ENCODE results near the gene HDAC4.

The HDAC4 gene

DNA sequence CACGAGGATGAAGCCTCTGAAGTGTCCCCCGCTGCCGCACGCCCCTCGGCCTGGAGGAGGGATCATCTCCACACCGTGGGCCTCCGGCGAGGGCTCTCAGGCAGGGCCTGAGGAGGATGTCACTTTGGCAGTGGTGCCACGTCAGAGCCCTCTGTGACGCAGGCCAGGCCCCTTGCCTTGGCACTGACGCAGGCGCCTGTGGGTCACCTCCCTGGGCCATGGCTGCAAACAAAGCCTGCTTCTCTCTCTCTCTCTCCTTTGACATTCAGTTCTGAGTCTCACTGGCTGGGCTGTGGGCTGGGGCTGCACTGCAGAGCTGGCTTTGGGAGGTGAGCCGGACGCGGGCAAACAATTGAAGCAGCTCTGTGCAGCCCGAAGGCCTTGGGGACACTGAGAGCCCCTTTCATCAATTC lies 279.2 kb downstream of the HDAC4 start:
- DNase-seq (ENCODE audit: insufficient read length, low spot score) = no peak
- no peak for FAIRE-seq

DNA sequence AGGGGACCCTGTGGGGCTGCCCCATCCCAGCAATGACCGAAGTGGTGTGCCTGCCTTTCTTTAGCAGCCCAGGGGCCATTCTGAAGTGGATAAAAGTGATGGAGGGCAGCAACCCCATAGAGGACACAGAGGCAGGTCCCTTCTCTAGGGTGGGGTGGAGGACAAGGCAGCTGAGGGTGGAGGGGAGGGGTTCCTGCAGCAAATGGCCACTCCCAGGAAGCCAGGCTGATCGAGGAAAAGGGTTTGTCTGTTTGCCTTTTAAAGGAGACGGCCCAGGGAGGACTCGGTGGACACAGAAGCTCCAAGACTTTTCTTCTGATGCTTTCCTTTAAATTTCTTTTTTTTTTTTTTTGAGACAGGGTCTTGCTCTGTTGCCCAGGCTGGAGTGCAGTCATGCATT lies 280.2 kb downstream of the HDAC4 start:
- DNase-seq (ENCODE audit: insufficient read length, low spot score) (no peak), FAIRE-seq (no peak)

DNA sequence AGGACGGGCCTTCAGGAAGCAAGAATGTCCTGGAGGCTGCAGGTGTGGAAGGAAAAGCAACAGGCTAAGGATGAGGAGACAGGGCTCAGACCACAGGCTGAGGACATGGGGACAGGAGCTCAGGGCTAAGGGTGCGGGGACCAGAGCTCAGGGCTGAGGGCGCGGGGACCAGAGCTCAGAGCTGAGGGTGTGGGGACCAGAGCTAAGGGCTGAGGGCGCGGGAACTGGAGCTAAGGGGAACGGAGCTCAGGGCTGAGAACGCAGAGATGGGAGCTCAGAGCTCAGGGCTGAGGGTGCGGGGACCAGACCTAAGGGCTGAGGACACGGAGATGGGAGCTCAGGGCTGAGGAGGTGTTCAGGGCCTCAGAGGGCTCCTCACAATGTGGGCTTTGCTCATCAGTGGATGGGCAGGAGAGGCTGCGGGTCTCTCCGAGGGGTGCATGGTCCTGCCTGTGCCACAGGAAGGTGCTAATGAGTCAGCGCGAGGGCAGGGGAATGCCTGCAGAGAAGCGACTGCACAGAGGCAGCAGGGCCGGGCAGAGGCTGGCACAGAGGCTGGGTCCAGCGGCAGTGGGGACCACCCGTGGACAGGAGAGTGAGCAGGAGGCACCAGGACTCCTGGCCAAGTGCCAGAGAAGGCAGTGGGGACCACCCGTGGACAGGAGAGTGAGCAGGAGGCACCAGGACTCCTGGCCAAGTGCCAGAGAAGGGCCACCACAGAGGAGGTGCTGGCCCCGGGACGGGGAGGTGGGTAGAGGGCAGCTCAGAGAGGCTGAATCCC lies 281.3 kb downstream of the HDAC4 start:
- DNase-seq (ENCODE audit: insufficient read length, low spot score) = no peak
- no peak for FAIRE-seq

DNA sequence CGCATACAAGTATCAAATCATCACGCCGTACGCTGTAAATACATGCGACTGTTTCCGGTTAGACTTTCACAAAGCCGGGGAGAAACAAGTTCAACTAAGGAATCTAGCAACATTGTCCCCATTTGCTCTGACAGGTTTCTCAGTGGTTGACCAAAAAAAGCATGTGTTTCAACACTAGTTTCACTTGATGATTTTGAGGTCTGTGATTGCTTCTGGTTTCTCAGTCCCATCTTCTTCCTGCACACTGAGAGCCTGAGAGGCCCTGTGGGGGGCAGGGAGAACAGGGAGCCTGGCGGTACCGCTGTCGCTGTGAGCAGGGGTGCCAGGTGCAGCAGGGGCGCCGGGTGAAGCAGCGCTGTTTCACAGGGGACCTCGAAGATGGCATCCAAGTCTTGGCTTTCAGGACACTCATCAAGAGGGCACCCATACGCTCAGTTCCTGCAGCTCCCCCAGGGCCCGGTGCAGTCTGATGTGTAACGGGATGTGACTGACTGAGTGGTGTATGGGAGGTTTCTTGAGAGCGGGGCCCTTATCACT lies 282.1 kb downstream of the HDAC4 start:
- no peak for FAIRE-seq
- DNase-seq (ENCODE audit: insufficient read length, low spot score) = no peak

DNA sequence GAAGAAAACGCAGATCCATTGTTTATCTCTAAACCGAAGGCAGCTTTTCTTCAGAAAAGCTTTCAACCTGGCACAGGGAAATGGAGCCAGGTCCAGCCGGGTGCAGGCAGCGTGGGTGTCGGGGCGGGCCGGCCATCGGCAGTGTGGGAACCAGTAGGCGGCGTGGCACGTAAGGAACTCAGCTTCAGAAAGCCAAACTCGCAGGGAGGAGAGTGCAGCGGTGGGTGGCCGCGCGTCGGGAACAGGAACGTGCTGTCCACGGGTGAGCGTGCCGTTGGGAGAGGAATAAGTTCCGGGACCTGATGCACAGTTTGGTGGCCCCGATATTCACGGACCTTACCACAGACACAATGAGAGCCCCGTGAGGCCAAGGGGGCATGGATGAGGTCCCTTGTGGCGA lies 282.6 kb downstream of the HDAC4 start:
- FAIRE-seq (no peak), DNase-seq (ENCODE audit: insufficient read length, low spot score) (no peak)

DNA sequence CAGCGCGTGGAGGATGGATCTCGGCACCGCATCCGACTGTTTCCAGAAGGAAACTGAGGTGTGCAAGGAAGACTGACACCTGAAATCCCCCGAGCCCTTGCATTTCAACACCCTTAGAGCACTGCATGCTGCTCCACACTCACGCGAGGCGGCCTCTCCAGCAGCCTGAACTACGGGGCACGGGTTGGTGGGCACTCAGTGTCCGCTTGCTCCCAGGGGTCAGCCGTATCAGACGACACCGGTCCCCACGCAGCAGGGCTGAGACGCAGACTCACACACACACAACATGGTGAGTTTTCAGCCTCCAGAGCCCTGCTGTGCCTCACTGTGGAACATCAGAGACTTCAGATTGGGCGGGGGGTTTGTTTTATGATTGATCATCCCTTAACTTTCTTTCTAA lies 283.0 kb downstream of the HDAC4 start:
- FAIRE-seq (no peak), DNase-seq (ENCODE audit: insufficient read length, low spot score) (no peak)

DNA sequence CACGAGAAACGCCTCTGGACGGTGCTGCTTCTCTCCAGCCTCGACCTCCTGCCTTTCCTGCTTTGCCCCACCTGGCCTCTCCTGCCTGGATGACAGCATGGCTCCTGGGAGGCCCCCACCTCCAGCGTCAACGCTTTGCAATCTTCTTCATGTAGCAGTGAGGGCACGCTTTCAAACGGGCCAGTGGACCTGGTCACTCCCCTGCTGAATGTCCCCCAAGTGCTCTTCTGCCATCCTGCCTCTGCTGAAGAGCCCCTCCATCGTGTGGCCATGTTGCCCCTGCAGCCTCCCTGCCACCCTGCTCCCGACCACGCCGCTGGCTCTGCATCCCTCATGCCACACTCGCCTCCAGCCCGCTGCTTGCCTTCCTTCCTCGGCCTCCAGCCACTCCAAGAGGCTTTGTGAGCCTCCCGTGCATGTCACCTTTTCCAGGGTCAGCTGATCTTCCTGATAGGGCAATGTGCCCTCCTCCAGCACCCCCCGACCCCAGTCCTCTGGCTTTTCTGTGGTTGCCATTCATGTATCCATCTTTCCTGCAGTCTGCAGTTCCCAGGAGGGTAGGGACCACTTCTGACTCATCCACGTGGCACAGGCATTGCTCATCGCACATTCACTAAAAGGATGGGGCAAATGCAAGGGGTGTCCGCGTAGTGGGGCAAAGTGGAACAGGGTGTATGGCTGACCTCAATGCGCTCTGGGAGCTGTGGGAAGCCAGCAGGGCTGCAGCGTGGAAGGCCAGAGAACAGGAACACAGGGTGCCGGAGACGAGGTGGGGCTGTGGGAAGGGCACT lies 284.2 kb downstream of the HDAC4 start:
- FAIRE-seq (no peak), DNase-seq (ENCODE audit: insufficient read length, low spot score) (no peak)

DNA sequence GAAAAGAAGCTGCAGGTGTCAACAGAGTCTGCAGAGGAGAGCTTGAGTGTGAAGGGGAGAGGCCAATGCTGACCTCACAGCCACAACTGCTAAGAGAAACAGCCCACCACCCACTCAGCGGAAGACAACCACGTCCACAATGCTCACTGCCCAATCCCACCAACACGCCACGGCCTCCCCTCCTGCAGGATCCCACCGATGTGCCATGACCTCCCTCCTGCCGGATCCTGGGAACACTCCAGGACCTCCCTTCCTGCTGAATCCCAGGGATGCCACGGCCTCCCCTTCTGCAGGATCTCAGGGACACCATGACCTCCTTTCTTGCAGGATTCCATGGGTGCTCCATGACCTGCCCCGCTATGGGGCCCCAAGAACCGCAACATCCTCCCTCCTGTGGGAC lies 285.2 kb downstream of the HDAC4 start:
- FAIRE-seq (no peak), DNase-seq (ENCODE audit: insufficient read length, low spot score) (no peak)

DNA sequence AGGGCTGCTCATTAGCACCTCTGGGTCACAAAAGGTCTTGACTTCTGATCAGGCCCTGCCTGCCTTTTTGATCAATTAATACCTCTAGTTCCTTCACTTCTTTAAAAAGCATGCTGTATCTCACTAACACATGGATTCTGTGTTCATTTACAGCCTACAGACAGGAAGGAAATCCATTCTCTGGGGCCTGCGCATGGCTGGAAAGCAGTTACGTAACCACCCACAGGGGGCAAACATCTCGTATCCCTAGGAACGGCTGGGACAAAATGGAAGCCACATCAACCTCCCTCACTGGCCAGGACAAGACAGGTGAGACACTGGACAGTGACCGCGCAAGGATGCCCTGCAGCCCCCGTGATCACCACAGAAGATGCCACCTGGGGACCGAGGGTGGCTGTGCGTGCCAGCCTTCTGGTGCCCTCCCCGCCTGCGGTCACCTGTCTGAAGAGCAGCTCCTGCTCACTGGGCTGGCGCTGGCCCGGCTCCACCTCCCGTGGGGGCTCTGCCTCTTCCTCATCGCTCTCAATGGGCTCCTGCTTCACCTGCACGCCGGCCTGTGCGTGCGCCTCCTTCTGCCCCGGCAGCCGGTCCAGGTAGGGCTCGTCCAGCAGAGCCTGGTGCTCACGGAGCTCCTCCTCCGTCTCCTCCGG lies 286.1 kb downstream of the HDAC4 start:
- no peak for FAIRE-seq
- DNase-seq (ENCODE audit: insufficient read length, low spot score) = no peak

DNA sequence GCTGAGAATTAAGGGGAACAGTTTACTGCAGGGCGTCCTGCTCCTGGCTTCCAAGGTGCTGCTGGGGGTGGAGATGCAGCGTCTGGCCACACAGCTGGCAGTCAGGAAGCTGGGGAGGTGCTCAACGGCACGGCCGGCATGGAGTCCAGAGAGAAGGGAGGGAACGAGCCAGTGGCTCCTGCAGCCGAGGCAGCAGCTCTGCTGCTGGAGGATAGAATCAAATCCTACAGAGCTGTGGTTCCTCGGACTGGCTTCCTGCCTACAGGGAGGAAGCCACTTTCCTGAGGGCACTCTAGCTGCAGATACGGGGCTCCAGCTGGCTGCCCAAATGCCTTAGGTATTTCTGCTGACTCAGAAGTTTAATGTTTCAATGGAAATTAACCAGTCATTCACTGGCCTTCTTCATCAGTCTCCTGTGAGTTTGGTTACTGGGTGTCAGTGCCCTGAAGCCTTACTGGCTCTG lies 286.7 kb downstream of the HDAC4 start:
- DNase-seq (ENCODE audit: insufficient read length, low spot score) (no peak), FAIRE-seq (no peak)

DNA sequence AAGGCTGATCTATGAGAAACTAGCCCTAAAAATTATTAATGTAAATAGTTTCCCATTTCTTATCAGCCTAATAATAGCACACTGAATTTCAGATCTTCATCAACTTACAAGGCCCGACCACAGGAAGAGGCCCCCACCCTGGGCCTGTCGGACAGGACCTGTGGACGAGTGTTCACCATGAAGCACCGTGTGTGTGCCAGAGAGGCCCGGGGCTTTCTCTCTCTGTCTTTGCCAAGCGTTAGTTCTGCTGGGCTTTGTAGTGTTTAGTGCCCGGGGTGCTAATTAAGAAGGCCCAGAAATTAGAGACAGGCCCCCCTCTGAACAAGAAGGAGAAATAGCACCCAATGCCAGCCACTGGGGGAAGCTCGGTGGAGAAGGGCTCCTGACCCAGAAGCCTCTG lies 287.2 kb downstream of the HDAC4 start:
- DNase-seq (ENCODE audit: insufficient read length, low spot score) (no peak), FAIRE-seq (no peak)

DNA sequence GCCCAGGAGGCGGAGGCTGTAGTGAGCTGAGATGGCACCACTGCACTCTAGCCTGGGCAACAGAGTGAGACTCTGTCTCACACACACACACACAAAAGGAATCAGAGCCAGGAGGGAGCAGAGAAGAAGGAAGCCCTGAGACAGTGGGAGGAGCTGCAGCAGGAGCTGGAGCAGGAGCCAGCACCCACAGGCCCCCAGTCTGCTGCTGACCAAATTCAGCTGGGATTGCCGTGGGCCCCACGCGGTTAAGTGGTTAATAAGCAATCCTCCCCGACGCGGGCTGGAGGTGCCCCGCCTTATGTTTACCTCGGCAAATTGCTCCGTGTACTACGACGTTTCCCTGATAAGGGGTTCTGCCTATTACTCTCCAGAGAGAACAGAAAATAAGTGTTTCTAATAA lies 287.6 kb downstream of the HDAC4 start:
- no peak for DNase-seq (ENCODE audit: insufficient read length, low spot score)

DNA sequence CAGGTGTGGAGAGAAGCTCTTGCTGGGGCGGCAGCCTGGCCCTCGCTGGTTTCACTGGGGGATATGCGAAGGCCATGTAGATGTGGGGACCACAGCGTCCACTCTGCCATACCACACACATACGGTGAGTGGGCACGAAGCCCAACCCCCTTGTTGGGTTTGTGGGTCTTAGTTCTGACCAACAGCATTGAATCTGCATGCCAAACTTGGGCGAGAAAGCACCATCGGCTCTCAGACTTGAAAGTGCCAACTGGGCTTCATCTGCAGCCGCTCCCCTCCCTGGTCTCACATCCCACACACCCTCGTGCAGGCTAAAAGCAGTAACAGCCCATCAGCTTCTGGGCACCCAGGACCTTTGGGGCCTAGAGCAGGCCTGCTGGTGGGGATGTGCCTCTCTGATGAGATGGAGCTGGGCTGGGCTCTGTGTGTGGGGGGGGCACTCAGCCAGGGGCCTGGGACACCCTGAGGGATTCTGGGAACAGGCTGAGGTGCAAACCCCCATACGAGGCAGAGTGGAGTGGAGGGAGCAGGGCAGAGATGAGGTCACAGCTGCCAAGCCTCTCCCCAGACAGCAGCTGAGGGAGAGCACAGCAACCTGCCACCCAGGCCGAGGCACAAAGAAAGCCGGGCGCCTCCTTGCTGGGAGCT lies 288.6 kb downstream of the HDAC4 start:
- DNase-seq (ENCODE audit: insufficient read length, low spot score) (no peak), FAIRE-seq (no peak)

More for the DNA sequence above, 287.6 kb downstream of the HDAC4 start:
- FAIRE-seq = no peak

DNA sequence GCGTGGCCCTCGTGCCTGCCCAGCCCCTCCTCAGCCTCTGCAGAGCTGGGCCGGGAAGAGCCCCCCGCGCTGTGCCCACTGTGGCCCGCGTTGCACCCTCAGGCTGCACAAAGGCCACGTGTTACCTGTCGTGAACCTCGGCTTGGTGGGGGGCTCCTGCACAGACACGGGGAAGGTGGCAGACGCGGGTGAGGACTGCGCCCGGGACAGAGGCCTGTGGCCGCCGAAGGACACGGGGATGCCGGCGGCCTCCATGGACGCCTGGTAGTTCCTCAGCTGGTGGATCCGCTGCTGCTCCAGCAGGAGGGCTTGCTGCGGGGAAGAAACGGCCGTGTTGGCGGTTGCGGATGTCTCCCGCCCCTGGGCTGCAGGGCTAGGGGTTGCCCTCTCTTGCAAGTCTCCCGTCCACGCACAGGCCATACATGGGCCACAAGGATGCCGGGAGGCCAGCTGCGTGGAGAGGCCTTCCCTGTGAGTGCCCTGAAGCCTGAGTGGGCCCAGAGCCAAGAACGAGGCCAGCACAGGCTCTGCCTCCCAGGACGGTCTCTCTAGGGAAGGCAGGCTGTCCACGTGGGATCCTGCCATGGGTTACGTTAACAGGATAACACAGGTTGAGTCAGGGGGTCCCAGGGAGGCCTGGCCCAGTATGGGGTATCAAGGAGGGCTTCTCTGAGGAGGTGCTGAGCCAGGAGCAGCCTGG lies 289.3 kb downstream of the HDAC4 start:
- DNase-seq (ENCODE audit: insufficient read length, low spot score) (no peak), FAIRE-seq (no peak)

DNA sequence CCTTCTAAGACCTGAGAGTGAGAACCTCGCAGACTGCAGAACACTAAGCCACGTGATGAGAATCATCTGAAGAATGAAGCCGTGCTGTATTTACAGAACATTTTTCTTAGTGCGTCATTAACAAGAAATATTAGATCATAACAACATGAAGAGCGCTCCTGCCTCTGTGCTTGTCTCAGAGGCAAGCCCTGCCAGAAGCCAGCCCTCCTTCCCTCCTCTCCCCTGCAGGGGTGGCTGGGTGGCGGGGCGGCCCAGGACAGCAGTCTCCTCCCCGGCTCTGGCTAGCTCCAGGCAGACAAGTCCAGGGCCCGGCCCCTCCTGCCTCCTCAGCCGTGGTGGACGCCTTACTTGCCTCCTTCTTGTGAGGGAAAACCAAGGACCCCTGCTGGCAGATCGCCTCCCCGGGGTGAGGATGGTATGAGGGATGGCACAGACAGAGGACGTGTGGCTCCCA lies 290.2 kb downstream of the HDAC4 start:
- FAIRE-seq = no peak
- no peak for DNase-seq (ENCODE audit: insufficient read length, low spot score)

DNA sequence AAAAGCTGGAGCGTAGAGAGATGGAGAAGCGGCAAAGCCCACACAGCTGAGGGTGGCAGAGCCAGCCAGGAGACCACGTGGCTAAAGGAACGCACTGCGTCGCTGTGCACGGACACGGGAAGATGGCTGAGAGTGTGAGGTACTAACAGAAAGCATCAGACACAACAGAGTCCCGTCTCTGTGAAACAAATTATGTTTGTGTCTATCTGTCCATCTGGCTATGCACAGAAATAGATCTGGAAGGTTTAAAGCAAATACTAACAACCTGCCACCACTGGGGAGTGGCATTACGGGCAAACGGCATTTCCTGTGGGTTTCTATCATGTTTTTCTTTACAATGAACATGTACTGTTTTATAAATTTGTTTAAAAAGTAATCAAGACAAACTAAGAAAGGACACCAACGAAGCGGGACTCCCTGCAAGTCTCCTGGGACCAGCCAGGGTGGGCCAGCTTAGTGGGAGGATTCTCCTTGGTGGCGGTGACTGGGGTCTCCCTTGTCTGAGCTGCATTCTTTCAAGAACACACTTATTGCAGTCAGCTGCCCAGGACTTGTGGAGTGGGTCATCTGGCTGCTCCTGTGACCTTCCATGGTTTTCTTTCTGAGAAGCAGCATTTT lies 290.8 kb downstream of the HDAC4 start:
- no peak for FAIRE-seq
- no peak for DNase-seq (ENCODE audit: insufficient read length, low spot score)

DNA sequence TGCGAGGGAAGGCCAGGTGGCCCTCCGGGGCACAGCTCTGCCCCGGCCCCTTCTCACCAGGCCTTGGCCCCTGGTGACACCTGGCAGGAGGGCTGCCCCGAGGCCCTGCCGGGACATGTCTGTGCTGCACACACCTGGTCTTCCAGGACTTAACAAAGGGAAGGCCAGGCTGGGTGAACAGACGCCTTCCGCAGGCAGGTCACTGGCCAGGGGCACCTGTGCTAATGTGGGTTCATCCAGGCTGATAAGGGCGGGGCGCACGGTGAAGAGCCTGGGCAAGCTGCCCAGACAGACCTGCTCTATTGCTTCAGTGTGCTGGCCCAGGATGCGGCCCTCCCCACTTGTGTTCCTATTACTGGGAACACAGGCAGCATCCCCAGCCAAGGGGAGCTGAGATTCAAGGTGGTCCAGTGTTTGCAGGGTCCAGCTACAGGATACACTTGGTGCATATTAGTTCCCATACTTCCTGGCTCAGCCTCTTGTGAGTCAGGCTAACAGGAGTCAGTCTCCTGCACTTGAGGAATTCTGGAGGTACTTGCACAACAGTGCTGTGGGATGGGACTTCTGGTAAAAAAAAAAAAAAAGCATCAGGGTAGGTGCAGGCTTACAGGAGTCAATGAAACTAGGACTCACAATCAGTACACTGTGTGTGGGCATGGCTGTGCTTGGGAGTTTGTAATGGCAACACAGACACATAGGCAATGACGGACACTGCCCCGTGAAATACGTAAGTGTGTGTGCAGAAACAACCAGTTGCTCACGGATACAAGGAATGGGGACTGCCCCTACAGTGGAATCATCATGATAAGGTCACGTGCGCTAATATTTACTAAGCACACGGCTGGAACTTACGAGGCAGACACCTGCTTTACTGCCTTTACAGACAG lies 291.5 kb downstream of the HDAC4 start:
- DNase-seq (ENCODE audit: insufficient read length, low spot score) (no peak), FAIRE-seq (no peak)

DNA sequence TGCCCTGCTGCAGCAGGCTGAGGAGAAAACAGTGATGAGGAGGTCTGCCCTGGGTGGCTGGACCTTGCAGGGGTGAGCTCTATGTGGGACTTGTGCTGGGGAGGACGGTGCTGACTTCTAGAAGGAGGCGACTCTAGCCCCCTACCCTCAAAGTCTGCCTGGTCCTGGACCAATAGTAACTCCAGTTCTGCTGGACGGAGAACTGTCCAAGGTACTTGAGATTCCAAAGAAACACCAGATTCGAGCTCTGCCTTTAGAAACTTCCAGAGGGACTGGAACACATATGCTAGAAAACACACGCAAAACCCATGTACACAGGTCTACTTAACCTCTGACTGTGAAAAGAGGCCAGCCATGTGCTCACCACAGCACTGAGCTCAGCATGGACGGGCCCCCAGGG lies 292.4 kb downstream of the HDAC4 start:
- DNase-seq (ENCODE audit: insufficient read length, low spot score) = no peak
- no peak for FAIRE-seq

DNA sequence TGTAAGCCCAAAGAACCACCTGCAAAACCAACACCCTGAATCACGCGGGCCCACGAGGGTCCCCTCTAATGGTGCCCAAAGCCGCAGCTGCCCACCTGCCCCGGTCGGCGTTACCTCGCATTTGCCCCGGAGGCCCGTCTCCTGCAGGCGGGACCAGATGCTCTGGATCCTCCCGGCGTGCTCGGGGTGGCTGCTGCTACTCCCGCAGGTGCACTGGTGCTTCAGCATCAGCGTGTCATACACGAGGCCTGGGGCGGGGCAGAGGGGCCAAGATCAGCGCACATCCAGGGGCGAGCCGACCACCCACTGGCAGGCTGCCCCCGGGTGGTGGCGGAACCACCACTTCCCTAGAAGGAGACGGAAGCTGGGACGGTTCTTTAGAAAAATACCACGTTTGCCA lies 292.9 kb downstream of the HDAC4 start:
- FAIRE-seq (no peak), DNase-seq (ENCODE audit: insufficient read length, low spot score) (no peak)

Measured in GM19239 (cell line).